GM10266 (cell line): ENCODE results near the gene SPATA32.

Experiments used
- DNase-seq: peaks from one replicate; pipeline ENCODE4 v3.0.0; 2012; ENCODE audit errors: extremely low spot score
- TF ChIP-seq, protein P1 (sequence below): IDR thresholded peaks from 2 replicates; pipeline ENCODE4 v1.5.1; 2012; ENCODE audit warnings: mild to moderate bottlenecking, low read depth; ENCODE audit not compliant: control insufficient read depth, insufficient read depth; ENCODE audit errors: missing control alignments

SPATA32 gene

DNA sequence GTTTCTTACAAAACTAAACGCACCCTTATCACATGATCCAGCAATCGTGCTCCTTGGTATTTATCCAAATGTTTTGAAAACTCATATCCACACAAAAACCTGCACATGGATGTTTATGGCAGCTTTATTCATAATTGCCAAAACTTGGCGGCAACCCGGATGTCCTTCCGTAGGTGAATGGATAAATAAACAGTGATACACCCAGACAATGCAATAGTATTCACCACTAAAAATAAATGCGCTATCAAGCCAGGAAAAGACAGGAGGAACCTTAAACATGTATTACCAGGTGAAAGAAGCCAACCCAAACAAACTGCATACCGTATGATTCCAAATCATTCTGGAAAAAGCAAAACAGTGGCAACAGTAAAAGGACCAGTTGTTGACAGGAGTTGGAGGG, 10.0 kb downstream of the SPATA32 start:
- DNase-seq = no peak

DNA sequence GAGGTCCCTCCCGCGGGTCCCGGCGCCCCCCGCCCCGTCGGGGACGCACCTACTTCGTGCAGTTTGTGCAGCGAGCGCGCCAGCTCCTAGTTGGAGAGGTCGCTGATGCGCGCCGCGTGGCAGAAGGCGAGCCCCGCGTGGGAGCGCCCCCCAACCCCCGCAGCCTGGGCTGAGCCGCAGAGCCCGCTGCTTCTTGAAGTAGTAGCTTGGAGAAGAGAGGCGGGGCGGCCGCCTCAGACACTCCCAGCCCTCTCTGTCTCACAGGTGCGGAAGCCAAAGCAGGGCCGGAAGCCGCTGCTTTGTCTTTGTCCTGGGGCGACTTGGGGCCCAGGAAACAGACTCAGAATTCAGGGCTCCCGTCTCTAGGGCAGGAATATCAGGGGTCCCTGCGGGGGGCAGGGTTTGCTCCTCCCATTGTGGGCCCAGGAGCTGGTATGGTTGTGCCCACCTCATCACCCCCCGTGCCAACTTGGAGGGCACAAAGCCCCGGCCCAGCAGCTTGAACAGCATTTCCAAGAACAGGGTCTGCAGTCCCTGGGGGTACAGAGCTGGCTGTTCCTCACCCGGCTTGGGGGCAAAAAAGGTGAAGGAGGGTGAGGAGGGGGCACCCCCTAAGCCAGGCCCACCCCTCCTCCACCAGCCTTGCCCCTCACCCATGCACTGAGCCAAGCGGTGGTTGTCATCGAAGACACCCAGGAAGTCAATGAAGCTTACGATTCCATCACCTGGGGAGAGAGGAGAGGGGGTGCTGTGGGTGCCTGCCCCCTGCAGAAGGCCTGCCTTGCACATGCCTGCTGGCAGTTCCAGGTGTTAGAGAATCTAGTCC, 13.5 kb downstream of the SPATA32 start:
- DNase-seq = peak; percentile 87
- TF ChIP-seq, protein P1, sequence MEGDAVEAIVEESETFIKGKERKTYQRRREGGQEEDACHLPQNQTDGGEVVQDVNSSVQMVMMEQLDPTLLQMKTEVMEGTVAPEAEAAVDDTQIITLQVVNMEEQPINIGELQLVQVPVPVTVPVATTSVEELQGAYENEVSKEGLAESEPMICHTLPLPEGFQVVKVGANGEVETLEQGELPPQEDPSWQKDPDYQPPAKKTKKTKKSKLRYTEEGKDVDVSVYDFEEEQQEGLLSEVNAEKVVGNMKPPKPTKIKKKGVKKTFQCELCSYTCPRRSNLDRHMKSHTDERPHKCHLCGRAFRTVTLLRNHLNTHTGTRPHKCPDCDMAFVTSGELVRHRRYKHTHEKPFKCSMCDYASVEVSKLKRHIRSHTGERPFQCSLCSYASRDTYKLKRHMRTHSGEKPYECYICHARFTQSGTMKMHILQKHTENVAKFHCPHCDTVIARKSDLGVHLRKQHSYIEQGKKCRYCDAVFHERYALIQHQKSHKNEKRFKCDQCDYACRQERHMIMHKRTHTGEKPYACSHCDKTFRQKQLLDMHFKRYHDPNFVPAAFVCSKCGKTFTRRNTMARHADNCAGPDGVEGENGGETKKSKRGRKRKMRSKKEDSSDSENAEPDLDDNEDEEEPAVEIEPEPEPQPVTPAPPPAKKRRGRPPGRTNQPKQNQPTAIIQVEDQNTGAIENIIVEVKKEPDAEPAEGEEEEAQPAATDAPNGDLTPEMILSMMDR = no peak

More for the DNA sequence above, 10.0 kb downstream of the SPATA32 start:
- TF ChIP-seq, protein P1 = no peak

DNA sequence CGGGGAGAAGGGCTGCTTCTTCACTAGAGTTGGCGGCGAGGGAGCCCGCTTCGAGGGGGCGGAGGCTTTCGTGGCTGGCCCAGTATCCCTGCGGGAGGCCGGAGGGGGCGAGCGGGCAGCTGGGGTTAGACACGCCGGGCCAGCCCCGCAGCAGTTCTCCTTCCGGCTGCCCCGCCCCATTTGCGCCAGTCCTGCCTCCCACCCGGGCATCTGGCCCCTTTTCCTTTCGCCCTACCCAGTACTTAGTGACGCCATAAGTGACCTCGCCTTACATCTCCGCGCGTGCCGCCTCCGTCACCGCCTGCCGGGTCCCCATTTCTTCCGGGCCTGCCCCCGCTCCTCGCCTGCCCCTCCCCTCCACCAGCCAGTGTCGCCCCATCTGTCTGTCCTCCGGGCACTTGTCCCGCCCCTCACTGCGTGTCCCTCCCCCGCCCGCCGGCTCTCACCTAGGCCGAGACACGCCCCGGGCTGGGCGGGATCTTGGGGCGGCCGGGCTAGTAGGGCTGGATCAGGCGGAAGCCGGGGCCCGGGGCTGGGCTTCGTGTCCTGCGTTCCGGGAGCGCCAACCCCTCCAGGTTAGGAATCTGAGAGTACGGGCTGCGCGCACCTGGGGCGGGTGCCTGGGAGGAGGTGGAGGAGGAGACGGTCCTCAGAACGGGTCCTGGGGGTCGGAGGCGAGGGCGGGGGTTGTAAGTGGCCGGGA, 14.3 kb downstream of the SPATA32 start:
- TF ChIP-seq, protein P1 = no peak
- peak; percentile 99 for DNase-seq

DNA sequence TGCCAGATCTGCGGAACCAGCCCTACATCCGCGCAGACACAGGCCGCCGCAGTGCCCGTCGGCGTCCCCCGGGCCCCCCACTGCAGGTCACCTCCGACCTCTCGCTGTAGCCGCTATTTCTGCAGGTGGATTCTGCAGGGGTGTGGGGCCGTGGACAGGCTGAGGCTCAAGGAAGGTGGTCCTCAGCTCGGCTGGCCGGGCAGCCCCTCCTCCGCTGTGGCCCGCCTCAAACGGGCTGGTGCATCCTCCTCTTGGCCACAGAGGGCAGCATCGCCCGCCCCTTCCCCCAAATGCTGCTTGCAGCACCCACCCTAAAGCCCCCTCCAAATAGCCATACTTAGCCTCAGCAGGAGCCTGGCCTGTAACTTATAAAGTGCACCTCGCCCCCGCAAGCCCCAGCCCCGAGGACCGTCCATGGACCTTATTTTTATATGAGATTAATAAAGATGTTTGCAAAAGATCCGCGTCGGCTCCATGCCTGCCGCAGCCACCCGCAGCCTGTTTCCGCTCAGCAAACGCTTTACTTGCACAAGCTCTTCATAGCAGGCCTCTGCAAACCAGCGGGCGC, 14.9 kb downstream of the SPATA32 start:
- TF ChIP-seq, protein P1 = peak; percentile 39
- DNase-seq = peak; percentile 69

DNA sequence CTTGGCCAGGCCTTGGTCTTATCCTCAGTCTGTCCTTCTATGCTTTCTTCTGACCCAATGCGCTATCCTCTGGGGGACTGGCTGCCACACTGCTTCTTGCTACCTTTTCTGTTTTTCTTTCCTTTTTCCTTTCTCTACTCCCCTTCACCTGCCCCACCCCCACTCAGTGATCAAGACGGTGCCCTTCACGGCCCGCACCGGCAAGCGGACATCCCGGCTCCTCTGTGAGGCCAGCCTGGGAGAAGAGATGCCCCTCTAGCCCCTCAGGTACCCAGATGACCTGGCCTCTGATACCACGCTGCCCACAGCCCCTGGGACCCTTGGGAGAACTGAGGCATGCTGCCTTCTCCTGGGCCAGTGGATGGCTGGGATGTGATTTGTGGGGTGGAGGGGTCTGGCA, 15.6 kb downstream of the SPATA32 start:
- TF ChIP-seq, protein P1 = no peak
- no peak for DNase-seq

DNA sequence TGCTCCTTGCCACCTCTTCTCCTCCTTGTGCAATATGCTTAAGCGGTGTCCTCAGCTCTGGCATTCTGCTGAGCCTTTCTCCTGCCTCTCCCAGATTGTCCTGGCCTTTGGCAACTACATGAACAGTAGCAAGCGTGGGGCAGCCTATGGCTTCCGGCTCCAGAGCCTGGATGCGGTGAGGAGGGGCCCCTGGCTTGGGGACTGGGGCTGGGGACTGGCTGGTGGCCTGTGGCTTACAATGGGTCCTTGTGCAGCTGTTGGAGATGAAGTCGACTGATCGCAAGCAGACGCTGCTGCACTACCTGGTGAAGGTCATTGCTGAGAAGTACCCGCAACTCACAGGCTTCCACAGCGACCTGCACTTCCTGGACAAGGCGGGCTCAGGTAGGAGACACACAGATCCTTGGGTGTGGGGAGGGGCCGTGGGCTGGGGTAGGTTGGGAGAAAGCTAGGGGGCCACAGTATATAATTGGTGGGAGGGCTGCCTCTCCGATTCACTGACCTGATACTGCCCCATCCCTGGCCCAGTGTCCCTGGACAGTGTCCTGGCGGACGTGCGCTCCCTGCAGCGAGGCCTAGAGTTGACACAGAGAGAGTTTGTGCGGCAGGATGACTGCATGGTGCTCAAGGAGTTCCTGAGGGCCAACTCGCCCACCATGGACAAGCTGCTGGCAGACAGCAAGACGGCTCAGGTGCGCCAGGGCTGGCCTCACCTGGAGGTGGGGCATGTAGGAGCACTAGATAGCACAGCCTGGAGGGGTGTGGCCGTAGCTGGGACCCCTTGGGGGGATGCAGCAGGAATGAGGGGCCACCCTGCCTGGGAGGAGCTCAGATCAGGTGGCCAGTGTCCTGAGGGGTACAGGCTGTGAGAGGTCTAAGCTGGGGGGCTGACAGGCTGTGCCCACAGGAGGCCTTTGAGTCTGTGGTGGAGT, 16.9 kb downstream of the SPATA32 start:
- TF ChIP-seq, protein P1 = no peak
- no peak for DNase-seq
